Fibroblast of villous mesenchyme (primary cell): ENCODE data around the gene TOMM6. TPM values are rescaled to one million over a fixed set of nuclear protein-coding genes. Genes with fewer than 3 reads are reported as not detected.

Experiments
- DNase-seq: peaks from one replicate; pipeline ENCODE4 v3.0.0-alpha.2; 2010; ENCODE audit warnings: low read depth
- H3K4me3 ChIP-seq: 2 replicates; pipeline ENCODE4 v1.5.1; 2011; ENCODE audit warnings: low read depth, mild to moderate bottlenecking, low read length
- total RNA-seq: library from RNA; depleted of rRNA; stranded (reverse); fragments of >200 nt; gene quantifications from 2 replicates; pipeline ENCODE4 v1.2.3, GENCODE V29; 2012
- TF ChIP-seq, protein P1 (sequence below): IDR thresholded peaks from 2 replicates; pipeline ENCODE4 v1.5.1; 2012; ENCODE audit warnings: low read depth, mild to moderate bottlenecking, low read length; ENCODE audit not compliant: insufficient read depth

TOMM6 gene
- total RNA-seq, 1 donor: 70.0 TPM

DNA sequence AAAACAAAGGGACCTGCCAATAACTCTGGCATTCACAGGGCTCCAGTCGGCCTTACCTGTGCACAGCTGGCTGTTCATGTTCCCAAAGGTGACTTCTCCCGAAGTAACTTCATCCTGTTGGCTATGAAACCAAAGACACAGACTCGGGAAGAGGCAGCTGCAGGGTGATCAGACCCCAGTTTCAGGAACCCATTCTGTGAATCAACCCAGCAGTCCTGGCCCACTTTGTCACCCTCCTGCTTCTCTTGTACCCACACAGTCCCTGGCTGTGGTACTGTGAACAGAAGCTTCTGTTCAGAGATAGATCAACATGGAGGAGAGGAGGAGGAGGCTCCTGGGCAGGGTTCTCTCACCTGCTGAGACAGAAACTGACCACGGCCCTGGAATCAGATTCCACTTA, 31.6 kb upstream of the TOMM6 start:
- TF ChIP-seq, protein P1, sequence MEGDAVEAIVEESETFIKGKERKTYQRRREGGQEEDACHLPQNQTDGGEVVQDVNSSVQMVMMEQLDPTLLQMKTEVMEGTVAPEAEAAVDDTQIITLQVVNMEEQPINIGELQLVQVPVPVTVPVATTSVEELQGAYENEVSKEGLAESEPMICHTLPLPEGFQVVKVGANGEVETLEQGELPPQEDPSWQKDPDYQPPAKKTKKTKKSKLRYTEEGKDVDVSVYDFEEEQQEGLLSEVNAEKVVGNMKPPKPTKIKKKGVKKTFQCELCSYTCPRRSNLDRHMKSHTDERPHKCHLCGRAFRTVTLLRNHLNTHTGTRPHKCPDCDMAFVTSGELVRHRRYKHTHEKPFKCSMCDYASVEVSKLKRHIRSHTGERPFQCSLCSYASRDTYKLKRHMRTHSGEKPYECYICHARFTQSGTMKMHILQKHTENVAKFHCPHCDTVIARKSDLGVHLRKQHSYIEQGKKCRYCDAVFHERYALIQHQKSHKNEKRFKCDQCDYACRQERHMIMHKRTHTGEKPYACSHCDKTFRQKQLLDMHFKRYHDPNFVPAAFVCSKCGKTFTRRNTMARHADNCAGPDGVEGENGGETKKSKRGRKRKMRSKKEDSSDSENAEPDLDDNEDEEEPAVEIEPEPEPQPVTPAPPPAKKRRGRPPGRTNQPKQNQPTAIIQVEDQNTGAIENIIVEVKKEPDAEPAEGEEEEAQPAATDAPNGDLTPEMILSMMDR: no peak
- DNase-seq: no peak

DNA sequence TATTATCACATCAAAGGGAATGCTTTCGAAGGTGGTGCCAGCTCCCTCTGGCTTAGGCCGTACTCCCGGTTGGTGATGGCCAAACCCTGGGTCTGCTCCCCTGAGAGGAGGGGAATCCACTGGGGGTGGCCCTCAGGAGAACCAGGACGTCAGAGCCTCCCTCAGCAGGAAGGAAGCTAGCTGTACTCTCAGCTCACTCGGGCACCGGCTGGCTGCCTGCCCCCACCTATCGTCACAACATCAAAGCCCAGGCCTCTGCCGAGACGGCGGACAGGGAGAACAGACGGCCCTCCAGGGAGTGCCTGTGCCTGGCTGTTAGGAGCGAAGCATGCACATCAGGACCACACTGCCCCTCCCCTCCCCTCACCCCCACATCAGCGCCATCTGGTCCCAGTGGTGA, 31.1 kb upstream of the TOMM6 start:
- H3K4me3 ChIP-seq: no peak overlapping the region
- TF ChIP-seq, protein P1: no peak
- no peak for DNase-seq

More for the DNA sequence above, 31.6 kb upstream of the TOMM6 start:
- H3K4me3 ChIP-seq: no peak overlapping the region

DNA sequence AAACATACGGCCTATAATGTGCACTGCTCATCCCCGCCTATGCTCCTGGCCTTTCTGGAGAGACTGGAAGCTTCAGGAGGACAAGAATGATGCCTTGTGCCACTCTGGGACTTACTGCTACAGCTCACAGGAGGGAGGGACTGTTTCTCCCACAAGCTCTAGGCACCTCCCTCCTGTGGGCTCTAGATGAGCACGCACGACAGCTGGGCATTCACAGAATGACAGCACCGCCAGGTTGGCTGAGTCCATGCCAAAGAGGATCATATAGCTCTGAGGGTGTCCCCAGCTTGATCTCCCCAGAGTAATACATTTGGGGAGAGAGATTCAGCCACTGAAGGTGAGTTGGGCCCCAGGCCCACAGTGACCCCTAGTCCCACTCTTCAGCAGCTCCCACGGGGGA, 30.2 kb upstream of the TOMM6 start:
- no peak overlapping the region for H3K4me3 ChIP-seq
- TF ChIP-seq, protein P1: no peak
- DNase-seq: no peak

DNA sequence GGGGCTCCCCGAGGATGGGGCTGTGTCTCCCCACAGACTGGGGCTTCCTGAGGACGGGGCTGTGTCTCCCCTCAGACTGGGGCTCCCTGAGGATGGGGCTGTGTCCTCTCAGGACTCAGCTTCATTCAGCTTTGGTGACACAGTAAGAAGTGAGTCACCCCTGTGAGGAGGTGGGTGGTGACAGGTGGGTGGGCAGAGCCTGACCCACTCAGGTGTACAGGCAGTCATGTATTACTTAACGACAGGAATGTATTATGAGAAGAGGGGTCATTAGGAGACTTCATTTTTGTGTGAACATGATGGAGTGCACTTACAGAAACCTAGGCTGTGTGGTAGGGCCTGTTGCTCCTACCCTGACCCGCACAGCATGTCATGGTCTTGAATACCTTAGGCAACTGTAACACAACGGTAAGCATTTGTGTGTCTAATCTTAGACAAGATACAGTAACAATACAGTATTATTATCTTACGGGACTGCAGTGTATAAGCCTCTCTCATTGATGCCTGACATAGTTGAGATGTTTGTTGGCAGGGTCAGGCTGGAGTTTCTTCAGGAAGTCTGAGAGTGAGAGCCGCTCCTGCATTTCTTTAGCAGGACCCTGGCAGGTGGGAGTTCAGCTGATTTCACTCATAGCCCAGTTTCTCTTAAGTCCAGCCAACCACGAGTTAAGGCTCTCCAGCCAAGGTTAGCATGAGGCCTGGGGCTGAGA, 29.4 kb upstream of the TOMM6 start:
- TF ChIP-seq, protein P1: no peak
- H3K4me3 ChIP-seq: no peak overlapping the region
- DNase-seq: no peak

DNA sequence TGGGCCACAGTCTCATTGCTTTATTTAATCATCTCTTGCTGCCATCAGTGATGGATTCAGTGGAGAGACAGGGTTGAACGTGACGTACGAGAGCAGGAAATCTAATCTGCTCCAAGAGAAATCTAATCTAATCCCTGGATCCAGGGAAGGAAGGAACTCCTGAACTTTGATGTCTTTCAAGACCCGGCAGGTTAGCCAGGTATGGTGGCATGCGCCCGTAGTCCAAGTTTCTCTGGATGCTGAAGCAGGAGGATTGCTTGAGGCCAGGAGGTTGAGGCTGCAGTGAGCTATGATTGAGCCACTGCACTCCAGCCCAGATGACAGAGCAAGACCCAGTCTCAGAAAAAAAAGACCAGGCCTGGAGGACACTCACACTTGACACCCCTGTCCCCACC, 28.9 kb upstream of the TOMM6 start:
- H3K4me3 ChIP-seq: no peak overlapping the region
- TF ChIP-seq, protein P1: no peak
- DNase-seq: no peak

DNA sequence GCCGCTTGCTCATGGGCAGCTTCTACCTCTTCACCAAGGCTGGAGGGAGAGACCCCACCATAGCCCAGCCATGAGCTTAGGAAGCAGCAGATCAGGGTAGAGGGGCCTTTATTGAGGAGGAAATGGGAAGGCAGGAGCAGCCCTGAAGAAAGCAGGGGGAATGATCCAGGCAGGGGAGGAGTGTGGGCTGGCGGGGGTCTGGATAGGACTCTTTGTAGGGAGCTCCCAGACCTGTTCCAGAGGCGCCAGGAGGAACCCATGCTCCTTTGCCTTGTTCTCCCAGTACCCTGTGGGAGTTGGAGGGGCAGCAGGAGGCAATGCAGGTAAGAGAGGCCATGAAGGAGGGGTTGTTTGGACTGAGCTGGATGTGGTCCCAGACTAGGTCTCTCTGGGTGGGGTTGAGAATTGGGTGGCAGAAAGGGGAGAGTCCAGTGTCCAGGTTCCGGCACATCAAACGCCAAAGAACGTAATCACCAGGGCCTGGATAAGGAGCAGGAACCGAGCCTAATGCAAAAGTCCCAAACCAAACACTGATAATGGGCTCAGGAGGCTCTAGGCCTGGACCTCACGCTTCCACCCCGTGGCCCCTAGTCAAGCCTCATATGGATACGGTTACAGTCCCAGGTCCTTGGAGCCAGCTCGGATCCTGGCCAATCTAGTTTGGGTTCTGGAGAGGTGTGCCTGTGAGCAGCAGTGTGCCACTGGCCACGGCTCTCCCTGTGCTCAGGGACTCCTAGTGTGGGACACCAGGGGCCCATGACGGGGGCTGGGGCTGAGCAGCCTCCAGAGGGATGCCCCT, 28.2 kb upstream of the TOMM6 start:
- DNase-seq: no peak
- no peak overlapping the region for H3K4me3 ChIP-seq
- TF ChIP-seq, protein P1: no peak
